ENCODE results near the gene SPECC1.
"Not testable (repeated sequence)": the region's sequence is repeated elsewhere in the genome, so short reads cannot be mapped to it uniquely, and the experiment has no call there.

The SPECC1 gene

DNA sequence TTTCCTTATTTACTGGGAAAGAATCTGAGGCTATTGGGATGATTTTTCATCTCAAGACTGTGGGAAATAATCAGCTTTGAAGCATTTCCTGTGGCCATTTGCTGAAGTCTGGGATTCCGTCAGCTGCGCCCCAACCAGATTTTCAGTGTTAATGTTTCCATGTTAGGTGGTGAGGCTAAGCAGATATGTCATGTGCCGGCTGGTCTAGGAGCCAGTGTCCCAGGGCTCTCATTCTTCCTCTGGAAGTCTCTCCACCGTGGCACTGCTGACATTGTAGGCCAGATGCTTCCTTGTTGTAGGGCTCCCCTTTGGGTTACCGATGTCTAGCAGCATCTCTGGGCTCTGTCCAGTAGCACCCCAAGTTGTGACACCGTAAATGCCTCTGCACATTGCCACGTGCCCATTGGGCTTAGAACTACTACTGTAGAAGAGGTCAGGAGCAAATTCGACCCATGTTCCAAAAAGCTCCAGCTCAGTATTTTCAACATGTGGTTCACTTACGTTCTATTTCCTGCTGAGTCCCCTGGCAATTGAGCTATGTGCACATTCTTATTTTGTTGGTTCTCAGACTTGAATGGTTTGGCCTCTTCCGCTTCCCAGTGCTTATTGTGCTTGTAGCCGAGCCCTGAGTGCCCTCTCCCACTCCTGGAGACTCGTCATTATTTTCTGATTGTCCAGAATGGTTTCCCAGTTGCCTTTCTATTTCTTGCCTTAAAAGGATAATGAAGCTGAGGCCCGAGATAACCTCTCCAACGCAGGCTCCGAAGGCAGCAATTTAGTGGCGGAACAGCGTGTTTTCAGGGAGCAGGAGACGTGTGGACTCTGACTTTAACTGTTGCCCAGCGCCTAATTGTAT is 82.2 kb downstream of the SPECC1 start:
- DNase-seq (ENCODE audit: extremely low read depth in 1 of 2, low read depth in 1 of 2) = no peak

DNA sequence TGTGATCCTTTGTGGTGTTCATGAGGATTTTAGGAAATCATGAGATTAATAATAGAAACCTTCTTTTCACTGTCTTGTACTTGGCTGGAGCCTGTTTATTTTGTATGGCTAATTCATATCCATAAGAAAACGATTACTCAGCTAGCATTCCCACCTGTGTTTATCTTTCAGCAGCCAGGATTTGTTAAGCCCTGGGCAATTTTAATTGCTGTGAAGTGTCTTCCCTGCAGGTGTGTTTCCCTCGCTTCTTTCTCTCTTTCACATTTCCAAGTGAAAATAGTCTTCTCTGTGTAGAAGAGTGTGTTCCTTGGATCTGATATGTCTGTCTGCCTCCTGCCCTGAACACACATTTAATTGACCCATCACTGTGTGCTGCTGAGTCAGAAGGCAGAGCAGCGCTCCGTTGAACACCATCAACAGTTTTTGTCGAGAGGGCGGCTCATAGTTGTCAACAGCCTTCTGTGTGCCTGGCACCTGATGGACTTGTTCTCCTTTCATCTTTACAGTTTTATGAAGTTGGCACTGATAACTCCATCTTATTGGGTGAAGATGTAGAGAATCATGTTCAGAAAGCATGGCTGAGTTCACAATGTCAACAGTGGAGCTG is 83.2 kb downstream of the SPECC1 start:
- DNase-seq (ENCODE audit: extremely low read depth in 1 of 2, low read depth in 1 of 2) = no peak

DNA sequence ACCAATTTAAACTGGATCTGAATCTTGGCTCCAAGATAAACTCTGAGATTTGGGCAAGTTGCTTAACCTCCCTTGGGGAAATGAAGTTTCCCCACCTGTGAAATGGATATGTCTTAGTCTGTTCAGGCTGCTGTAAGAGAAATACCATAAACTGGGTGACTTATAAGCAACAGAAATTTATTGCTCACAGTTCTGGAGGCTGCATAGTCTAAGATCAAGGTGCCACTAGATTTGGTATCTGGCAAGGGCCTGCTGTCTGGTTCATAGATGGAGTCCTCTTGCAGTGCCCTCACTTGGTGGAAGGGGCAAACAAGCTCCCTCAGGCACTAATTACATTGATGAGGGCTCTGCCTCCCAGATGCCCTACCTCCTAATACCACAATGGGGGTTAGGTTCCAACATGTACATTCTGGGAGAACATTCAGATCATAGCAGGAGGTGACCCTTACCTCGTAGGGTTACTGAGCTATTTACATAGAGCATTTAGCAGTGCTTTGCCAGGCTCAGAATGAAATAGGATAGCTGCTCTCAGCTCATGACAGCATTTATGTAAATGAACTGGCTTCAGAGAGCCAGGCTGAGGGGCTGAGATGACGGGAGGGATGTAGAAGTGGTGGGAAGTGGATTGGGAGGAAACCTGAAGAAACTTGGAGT is 83.9 kb downstream of the SPECC1 start:
- DNase-seq (ENCODE audit: extremely low read depth in 1 of 2, low read depth in 1 of 2) = no peak

DNA sequence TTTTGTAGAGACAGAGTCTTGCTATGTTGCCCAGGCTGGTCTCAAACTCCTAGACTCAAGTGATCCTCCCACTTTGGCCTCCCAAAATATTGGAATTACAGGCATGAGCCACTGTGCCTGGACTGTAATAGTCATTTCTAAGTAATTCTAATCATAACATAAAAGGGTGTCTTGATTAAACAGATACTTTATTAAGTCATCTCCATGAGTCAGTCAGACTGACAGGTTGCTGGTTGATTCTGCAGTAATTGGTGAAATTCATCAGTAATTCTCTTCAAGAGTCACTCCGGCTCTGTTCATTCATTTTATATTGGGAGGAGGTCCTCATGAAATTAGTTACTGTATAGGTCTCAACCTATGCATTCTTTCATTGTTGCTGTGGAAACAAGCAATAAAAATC is 85.6 kb downstream of the SPECC1 start:
- DNase-seq (ENCODE audit: extremely low read depth in 1 of 2, low read depth in 1 of 2) = no peak

- DNase-seq (ENCODE audit: extremely low read depth in 1 of 2, low read depth in 1 of 2) = no peak
These were observed 86.3 kb downstream of the SPECC1 start for GRCh38 chr17:20095336-20096080.

DNA sequence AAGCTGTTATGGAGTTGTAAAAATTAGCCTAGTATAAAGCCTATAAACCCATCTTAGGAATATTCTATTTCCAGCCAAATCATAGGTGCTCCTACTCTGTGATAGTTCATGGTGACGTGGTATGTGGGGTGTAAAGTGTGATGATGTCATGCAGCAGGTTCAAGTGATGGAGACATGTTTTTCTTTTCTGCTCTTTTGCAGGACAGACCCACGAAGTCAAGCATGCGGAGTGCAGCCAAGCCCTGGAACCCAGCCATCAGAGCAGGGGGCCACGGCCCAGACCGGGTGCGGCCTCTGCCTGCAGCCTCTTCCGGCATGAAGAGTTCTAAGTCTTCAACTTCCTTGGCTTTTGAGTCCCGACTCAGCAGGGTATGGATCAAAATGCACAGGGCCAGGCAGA is 87.3 kb downstream of the SPECC1 start:
- no peak for DNase-seq (ENCODE audit: extremely low read depth in 1 of 2, low read depth in 1 of 2)

- DNase-seq (ENCODE audit: extremely low read depth in 1 of 2, low read depth in 1 of 2) = no peak
These were observed 88.2 kb downstream of the SPECC1 start for GRCh38 chr17:20097330-20097729.

DNA sequence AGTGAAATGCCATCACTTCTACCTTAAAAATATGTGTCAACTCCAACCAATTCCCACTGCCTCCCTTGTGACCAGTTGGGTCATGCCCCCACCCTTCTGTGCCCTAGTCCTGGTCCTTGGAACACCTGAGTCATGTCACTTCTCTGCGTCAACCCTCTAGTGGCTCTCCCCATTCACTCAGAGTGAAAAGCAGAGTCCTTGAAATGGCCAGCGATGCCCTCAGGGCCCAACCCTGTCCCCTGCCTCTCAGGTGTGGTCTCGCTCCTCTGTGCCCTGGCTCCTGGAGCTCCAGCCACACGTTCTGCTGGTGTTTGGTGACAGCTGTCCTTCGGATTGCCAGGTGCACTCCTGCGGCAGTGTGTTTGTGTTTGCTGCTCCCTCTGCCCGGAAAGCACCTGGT is 89.2 kb downstream of the SPECC1 start:
- DNase-seq (ENCODE audit: extremely low read depth in 1 of 2, low read depth in 1 of 2) = no peak

DNA sequence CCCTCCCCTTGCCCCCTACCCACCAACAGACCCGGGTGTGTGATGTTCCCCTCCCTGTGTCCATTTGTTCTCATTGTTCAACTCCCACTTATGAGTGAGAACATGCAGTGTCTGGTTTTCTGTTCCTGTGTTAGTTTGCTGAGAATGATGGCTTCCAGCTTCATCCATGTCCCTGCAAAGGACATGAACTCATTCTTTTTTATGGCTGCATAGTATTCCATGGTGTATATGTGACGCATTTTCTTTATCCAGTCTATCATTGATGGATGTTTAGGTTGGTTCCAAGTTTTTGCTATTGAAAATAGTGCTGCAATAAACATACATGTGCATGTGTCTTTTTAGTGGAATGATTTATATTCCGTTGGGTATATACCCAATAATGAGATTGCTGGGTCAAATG is 91.6 kb downstream of the SPECC1 start:
- not testable (repeated sequence) for DNase-seq (ENCODE audit: extremely low read depth in 1 of 2, low read depth in 1 of 2)

- DNase-seq (ENCODE audit: extremely low read depth in 1 of 2, low read depth in 1 of 2) = no peak
These were observed 94.6 kb downstream of the SPECC1 start for GRCh38 chr17:20103454-20104446.

DNA sequence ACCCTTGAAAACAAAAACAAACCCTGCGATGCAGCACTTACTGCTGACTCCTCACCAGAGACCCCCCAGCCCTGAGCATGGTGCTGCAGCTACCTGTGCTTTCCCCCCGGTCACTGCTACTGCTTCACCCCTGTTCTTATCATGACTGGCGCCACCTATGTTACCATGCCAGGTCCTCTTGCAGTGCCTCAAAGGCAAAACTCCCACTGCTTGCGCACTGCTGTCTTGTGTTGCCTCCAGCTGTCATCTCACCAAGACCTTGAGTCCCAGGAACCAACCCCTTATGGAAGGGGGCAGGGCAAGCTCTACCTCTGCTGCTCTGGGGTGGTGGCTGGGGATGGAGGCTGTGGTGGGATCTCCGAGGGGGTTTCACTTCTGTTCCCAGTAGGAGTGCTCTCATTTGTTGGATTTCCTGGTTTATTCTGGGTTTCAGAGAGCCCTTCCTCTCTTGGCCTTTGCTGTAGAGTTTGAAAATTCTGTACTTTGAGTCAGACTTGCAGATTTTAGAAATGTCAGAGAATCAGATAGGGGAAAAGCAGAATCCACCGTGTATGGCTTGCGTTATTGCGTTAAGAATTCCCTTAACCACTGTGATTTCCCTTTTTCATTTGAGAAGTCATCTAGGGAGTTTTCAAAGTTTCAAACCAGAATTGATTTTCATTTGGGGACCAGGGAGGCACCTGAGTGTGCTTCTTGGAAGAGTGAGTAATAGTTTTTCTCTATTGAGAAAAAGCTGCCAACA is 96.6 kb downstream of the SPECC1 start:
- DNase-seq (ENCODE audit: extremely low read depth in 1 of 2, low read depth in 1 of 2) = no peak

DNA sequence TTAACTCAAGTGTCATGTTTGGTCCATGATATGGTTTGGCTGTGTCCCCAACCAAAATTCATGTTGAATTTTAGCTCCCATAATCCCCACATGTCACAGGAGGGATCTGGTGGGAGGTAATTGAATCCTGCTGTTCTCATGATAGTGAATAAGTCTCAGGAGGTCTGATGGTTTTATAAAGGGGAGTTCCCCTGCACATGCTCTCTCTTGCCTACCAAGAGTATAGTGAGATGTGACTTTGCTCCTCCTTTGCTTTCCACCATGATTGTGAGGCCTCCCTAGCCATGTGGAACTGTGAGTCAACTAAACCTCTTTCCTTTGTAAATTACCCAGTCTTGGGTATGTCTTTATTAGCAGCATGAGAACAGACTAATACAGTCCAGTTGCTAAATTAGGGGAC is 97.3 kb downstream of the SPECC1 start:
- not testable (repeated sequence) for DNase-seq (ENCODE audit: extremely low read depth in 1 of 2, low read depth in 1 of 2)

DNA sequence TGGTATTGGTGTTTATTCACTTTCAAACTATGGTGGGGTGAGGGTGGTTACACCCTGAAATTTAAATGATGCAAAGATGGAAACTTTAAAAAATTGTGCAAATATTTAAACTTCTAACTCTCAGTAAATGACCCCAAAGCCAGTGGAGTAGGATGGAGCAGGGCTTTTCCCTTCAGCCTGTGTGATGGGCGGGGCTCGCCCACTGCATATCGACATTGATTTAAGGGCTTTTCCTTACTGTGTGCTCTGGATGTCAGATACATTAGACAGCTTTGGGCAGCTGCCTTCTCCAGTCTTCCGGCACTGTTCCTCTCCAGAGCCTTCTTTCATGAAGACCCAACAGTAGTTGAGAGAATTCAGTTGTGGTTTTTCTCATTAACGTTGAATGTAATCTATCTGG is 99.9 kb downstream of the SPECC1 start:
- DNase-seq (ENCODE audit: extremely low read depth in 1 of 2, low read depth in 1 of 2) = no peak

DNA sequence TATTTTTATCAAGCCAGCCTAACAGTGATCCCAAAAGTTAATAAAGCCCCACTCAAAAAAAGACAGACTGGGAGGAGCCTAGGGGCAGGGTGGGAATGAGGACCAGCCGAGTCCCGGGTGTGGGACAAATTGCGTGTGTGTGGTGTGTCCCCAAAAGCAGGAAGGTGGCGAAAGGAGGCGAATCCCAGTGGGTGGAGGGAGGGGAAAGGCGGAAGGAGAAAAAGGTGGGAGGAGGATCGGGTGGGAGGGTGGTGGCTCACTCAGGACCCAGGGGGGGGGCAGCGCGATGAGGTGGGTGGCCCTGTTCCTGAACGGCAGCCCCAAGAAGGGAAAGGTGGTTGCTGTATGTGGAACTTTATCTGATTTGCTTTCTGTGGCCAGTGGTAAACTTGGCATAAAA is 102.4 kb downstream of the SPECC1 start:
- no peak for DNase-seq (ENCODE audit: extremely low read depth in 1 of 2, low read depth in 1 of 2)

- no peak for DNase-seq (ENCODE audit: extremely low read depth in 1 of 2, low read depth in 1 of 2)
These were observed 105.3 kb downstream of the SPECC1 start for GRCh38 chr17:20114466-20114865.

GRCh38 chr17:20116683-20117309 is 107.6 kb downstream of the SPECC1 start:
- peak in 1 of 2 donors; percentile 25 for DNase-seq (ENCODE audit: extremely low read depth in 1 of 2, low read depth in 1 of 2)

DNA sequence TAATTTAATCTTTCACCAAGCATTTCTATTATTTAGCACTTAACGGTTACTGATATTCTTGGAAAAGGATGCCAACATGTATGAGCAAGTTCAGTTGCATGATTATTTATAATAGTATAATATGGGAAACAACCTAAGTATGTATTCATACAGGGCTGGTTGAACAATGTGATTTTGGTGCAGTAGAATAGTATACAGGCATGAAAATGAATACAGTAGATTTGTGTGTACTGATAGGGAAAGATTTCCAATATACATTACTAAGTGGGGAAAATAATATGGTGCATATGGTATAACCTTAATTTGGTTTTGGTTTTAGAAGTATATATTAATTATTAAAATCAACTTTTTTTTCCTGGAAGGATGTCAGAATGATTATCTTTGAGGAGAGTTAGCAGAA is 109.1 kb downstream of the SPECC1 start:
- no peak for DNase-seq (ENCODE audit: extremely low read depth in 1 of 2, low read depth in 1 of 2)

DNA sequence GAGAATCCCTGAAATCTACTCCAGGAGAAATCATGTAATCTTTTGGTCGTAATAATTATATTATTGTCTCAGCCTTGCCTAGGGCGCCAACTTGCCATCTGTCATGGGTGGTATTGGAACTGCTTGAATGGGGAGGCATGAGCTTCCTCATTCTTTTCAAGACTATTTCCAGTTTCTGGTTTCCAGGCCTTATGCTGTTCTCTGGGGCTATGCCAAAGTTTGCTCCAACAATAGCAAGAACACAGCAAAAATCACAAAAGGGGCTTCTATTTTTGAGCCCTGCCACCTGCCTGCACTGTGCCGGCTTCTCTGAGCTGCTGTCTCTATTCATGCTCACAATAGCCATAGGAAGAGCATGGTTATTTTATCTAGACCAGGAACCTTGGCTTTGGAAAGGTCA is 111.7 kb downstream of the SPECC1 start:
- no peak for DNase-seq (ENCODE audit: extremely low read depth in 1 of 2, low read depth in 1 of 2)

Measured in stimulated activated CD8-positive, alpha-beta memory T cell treated with anti-CD3 and anti-CD28 coated beads, Interleukin-7, amount 100 ng/mL, for 48 hours (primary cell).